H9 (cell line): ENCODE results near the gene MAGEA4. TPM values are rescaled to one million over a fixed set of nuclear protein-coding genes. Genes with fewer than 3 reads are reported as not detected.

Experiments
- DNase-seq: peaks from one replicate; pipeline ENCODE4 v3.0.0-alpha.2; 2017
- H2AFZ ChIP-seq: one replicate; pipeline ENCODE4 v1.6.1; 2013; ENCODE audit warnings: mild to moderate bottlenecking, low read length, control low read depth, moderate library complexity
- H2AK5ac ChIP-seq: 2 replicates; pipeline ENCODE4 v1.6.1; 2013; ENCODE audit warnings: low read length, control low read depth, mixed read lengths; ENCODE audit not compliant: insufficient read length
- H2BK120ac ChIP-seq: one replicate; pipeline ENCODE4 v1.6.1; 2013; ENCODE audit warnings: low read depth, mild to moderate bottlenecking, low read length, control low read depth, inconsistent platforms; ENCODE audit not compliant: poor library complexity, severe bottlenecking
- H2BK12ac ChIP-seq: 2 replicates; pipeline ENCODE4 v1.6.1; 2013; ENCODE audit warnings: low read length, control low read depth, mixed read lengths, low read depth; ENCODE audit not compliant: insufficient read length
- H2BK15ac ChIP-seq: 2 replicates; pipeline ENCODE4 v1.6.1; 2013; ENCODE audit warnings: low read depth, low read length, control low read depth
- H2BK20ac ChIP-seq: one replicate; pipeline ENCODE4 v1.6.1; 2013; ENCODE audit warnings: low read depth, mild to moderate bottlenecking, low read length, control low read depth, inconsistent platforms; ENCODE audit not compliant: poor library complexity, severe bottlenecking
- H2BK5ac ChIP-seq: 2 replicates; pipeline ENCODE4 v1.6.1; 2013; ENCODE audit warnings: low read length, control low read depth, mixed read lengths; ENCODE audit not compliant: insufficient read length
- H3K14ac ChIP-seq: 2 replicates; pipeline ENCODE4 v1.6.1; 2013; ENCODE audit warnings: low read length, control low read depth; ENCODE audit not compliant: insufficient read depth
- H3K18ac ChIP-seq: 2 replicates; pipeline ENCODE4 v1.6.1; 2013; ENCODE audit warnings: low read depth, mild to moderate bottlenecking, mixed read lengths, low read length, control low read depth; ENCODE audit not compliant: insufficient read length
- H3K23ac ChIP-seq: 2 replicates; pipeline ENCODE4 v1.6.1; 2013; ENCODE audit warnings: low read length, control low read depth, mixed read lengths, low read depth; ENCODE audit not compliant: insufficient read length
- H3K23me2 ChIP-seq: 2 replicates; pipeline ENCODE4 v1.6.1; 2013; ENCODE audit warnings: low read depth, mild to moderate bottlenecking, mixed read lengths, low read length, control low read depth; ENCODE audit not compliant: insufficient read length, poor library complexity, severe bottlenecking
- H3K27ac ChIP-seq: 2 replicates; pipeline ENCODE4 v1.5.1; 2013; ENCODE audit warnings: low read length, control low read depth, mixed read lengths, low read depth; ENCODE audit not compliant: insufficient read length
- H3K27me3 ChIP-seq: 2 replicates; pipeline ENCODE4 v1.6.1; 2013; ENCODE audit warnings: low read length, control low read depth, inconsistent platforms; ENCODE audit not compliant: insufficient read depth
- H3K4ac ChIP-seq: 2 replicates; pipeline ENCODE4 v1.6.1; 2013; ENCODE audit warnings: low read depth, mild to moderate bottlenecking, control low read depth, inconsistent platforms, low read length, moderate library complexity
- H3K4me1 ChIP-seq: 2 replicates; pipeline ENCODE4 v1.6.1; 2013; ENCODE audit warnings: low read length, control low read depth, inconsistent platforms; ENCODE audit not compliant: insufficient read depth
- H3K4me2 ChIP-seq: 2 replicates; pipeline ENCODE4 v1.6.1; 2013; ENCODE audit warnings: low read length, control low read depth, mixed read lengths; ENCODE audit not compliant: insufficient read length, insufficient read depth
- H3K56ac ChIP-seq: 2 replicates; pipeline ENCODE4 v1.6.1; 2013; ENCODE audit warnings: low read depth, mild to moderate bottlenecking, mixed read lengths, low read length, control low read depth; ENCODE audit not compliant: insufficient read length
- H3K79me1 ChIP-seq: 2 replicates; pipeline ENCODE4 v1.6.1; 2013; ENCODE audit warnings: low read depth, mild to moderate bottlenecking, moderate library complexity, low read length, control low read depth, inconsistent platforms; ENCODE audit not compliant: insufficient read depth, poor library complexity, severe bottlenecking
- H3K79me2 ChIP-seq: 2 replicates; pipeline ENCODE4 v1.6.1; 2013; ENCODE audit warnings: low read length, control low read depth, inconsistent platforms; ENCODE audit not compliant: insufficient read depth
- H3K9ac ChIP-seq: 2 replicates; pipeline ENCODE4 v1.6.1; 2013; ENCODE audit warnings: low read length, control low read depth, mixed read lengths; ENCODE audit not compliant: insufficient read length; ENCODE audit errors: extremely low read depth
- H3K9me3 ChIP-seq: one replicate; pipeline ENCODE4 v1.6.1; 2013; ENCODE audit warnings: low read depth, low read length, inconsistent platforms; ENCODE audit not compliant: control insufficient read depth
- H3T11ph ChIP-seq: one replicate; pipeline ENCODE4 v1.6.1; 2013; ENCODE audit warnings: mild to moderate bottlenecking, low read length, control low read depth, inconsistent platforms
- H4K20me1 ChIP-seq: one replicate; pipeline ENCODE4 v1.6.1; 2013; ENCODE audit not compliant: control insufficient read depth, insufficient read length, insufficient read depth
- H4K5ac ChIP-seq: 2 replicates; pipeline ENCODE4 v1.6.1; 2013; ENCODE audit warnings: low read depth, mild to moderate bottlenecking, mixed read lengths, low read length, control low read depth; ENCODE audit not compliant: insufficient read length
- H4K8ac ChIP-seq: replicated peaks from 2 replicates; pipeline ENCODE4 v1.6.1; 2013; ENCODE audit warnings: low read length, control low read depth, mixed read lengths, low read depth; ENCODE audit not compliant: insufficient read length
- H4K91ac ChIP-seq: 2 replicates; pipeline ENCODE4 v1.6.1; 2013; ENCODE audit warnings: low read depth, mild to moderate bottlenecking, moderate library complexity, mixed read lengths, low read length, control low read depth; ENCODE audit not compliant: insufficient read length
- H3K27ac Mint-ChIP-seq, 3 experiments: 2 replicates in 2 of 3; 3 replicates in 1 of 3; pipeline ENCODE4 v1.8.0; 2020 to 2021; ENCODE audit warnings: mixed read lengths in 3 of 3, mild to moderate bottlenecking in 1 of 3, moderate library complexity in 1 of 3
- H3K27me3 Mint-ChIP-seq: 2 replicates; pipeline ENCODE4 v1.8.0; 2021; ENCODE audit warnings: low read depth, mild to moderate bottlenecking, moderate library complexity, mixed read lengths
- H3K36me3 Mint-ChIP-seq, 3 experiments: 2 replicates in 2 of 3; 3 replicates in 1 of 3; pipeline ENCODE4 v1.8.0; 2020 to 2021; ENCODE audit warnings: low read depth in 3 of 3, mixed read lengths in 3 of 3; ENCODE audit not compliant: insufficient read depth in 1 of 3
- H3K4me1 Mint-ChIP-seq, 2 experiments: 2 replicates each; pipeline ENCODE4 v1.8.0; 2020; ENCODE audit warnings: mixed read lengths in 2 of 2
- H3K4me3 Mint-ChIP-seq, 2 experiments: 2 replicates in 1 of 2; 3 replicates in 1 of 2; pipeline ENCODE4 v1.8.0; 2020 to 2021; ENCODE audit warnings: mild to moderate bottlenecking in 2 of 2, mixed read lengths in 2 of 2, moderate library complexity in 1 of 2
- H3K9me3 Mint-ChIP-seq, 2 experiments: 2 replicates in 1 of 2; 3 replicates in 1 of 2; pipeline ENCODE4 v1.8.0; 2020; ENCODE audit warnings: mild to moderate bottlenecking in 2 of 2, mixed read lengths in 2 of 2, moderate library complexity in 1 of 2
- CTCF ChIP-seq: fragments of 200-600 bp; sonication (generic); conservative IDR thresholded peaks from 3 replicates; pipeline ENCODE4 v1.8.0; 2021; ENCODE audit warnings: antibody characterized with exemption, mild to moderate bottlenecking
- WGBS: extraction: QIAGEN DNeasy Blood & Tissue Kit; methylation state at CpG from one replicate; pipeline ENCODE4 v1.1.7; 2013; ENCODE audit warnings: missing lambda C conversion rate, low lambda C conversion rate, mixed read lengths; ENCODE audit not compliant: insufficient read length; ENCODE audit errors: extremely low coverage; 5-methylcytosine and 5-hydroxymethylcytosine counted together
- long read RNA-seq: library from polyadenylated mRNA; unstranded; transcript quantifications from one replicate; pipeline ENCODE4 v2.0.0, GENCODE V29; 2020
- total RNA-seq: library from RNA; stranded (reverse); gene quantifications from 2 replicates; pipeline ENCODE4 v1.2.1, GENCODE V29; 2021

MAGEA4 gene
- total RNA-seq = 0.53 and 0.68 TPM in 2 replicates
- long read RNA-seq, partial matches to known transcripts = 0 of 8 reads
- long read RNA-seq, other reads (novel, unspliced or antisense) = 2 of 8 reads

GRCh38 chrX:151912780-151913179 lies at the start of gene MAGEA4:
MAGEA4 (plus strand) TSS chrX:151912889; CDS start chrX:151923665, 10,776 bp downstream.
- no peak within 1 kb of the TSS for H3K9ac ChIP-seq
- H4K20me1 ChIP-seq = no peaks in the 10 kb centered on the region
- no peak within 1 kb of the TSS for H3T11ph ChIP-seq
- H3K9me3 Mint-ChIP-seq = peaks cover 21 to 38% of the 10 kb centered on the region in 2 experiments
- no peak within 1 kb of the TSS for H2BK20ac ChIP-seq
- H3K4me2 ChIP-seq = no peak within 1 kb of the TSS
- H3K56ac ChIP-seq = no peak within 1 kb of the TSS
- H3K4me1 ChIP-seq = no peaks in the 10 kb centered on the region
- no peak for TF ChIP-seq CTCF
- 0 out of 2 replicates have a peak, but pooled peaks cover 2% of the 10 kb centered on the region for H3K27me3 Mint-ChIP-seq
- DNase-seq = no peak
- no peak within 1 kb of the TSS for H3K18ac ChIP-seq
- no CpG with 5 or more reads among the region's 11 CpGs for WGBS
- H2BK15ac ChIP-seq = no peak within 1 kb of the TSS
- no peak within 1 kb of the TSS for H2AFZ ChIP-seq
- no peaks in the 10 kb centered on the region for H3K4me1 Mint-ChIP-seq
- H3K23ac ChIP-seq = no peak within 1 kb of the TSS
- no peaks in the 10 kb centered on the region for H3K79me1 ChIP-seq
- no peaks in the 10 kb centered on the region for H3K36me3 Mint-ChIP-seq
- no peak within 1 kb of the TSS for H3K4me3 Mint-ChIP-seq
- H3K23me2 ChIP-seq = no peaks in the 10 kb centered on the region
- H3K4ac ChIP-seq = no peak within 1 kb of the TSS
- no peak within 1 kb of the TSS for H4K8ac ChIP-seq
- H3K9me3 ChIP-seq = peaks cover 6% of the 10 kb centered on the region
- no peak within 1 kb of the TSS for H3K27ac Mint-ChIP-seq
- no peak within 1 kb of the TSS for H3K27ac ChIP-seq
- H2BK5ac ChIP-seq = no peak within 1 kb of the TSS
- no peak within 1 kb of the TSS for H2BK120ac ChIP-seq
- no peaks in the 10 kb centered on the region for H3K27me3 ChIP-seq
- H3K79me2 ChIP-seq = no peaks in the 10 kb centered on the region
- H4K5ac ChIP-seq = no peak within 1 kb of the TSS
- H2AK5ac ChIP-seq = no peak within 1 kb of the TSS
- H4K91ac ChIP-seq = no peak within 1 kb of the TSS
- H3K14ac ChIP-seq = no peak within 1 kb of the TSS
- no peak within 1 kb of the TSS for H2BK12ac ChIP-seq
